ENCODE data around the gene PIP5K1B.

Gene PIP5K1B

DNA sequence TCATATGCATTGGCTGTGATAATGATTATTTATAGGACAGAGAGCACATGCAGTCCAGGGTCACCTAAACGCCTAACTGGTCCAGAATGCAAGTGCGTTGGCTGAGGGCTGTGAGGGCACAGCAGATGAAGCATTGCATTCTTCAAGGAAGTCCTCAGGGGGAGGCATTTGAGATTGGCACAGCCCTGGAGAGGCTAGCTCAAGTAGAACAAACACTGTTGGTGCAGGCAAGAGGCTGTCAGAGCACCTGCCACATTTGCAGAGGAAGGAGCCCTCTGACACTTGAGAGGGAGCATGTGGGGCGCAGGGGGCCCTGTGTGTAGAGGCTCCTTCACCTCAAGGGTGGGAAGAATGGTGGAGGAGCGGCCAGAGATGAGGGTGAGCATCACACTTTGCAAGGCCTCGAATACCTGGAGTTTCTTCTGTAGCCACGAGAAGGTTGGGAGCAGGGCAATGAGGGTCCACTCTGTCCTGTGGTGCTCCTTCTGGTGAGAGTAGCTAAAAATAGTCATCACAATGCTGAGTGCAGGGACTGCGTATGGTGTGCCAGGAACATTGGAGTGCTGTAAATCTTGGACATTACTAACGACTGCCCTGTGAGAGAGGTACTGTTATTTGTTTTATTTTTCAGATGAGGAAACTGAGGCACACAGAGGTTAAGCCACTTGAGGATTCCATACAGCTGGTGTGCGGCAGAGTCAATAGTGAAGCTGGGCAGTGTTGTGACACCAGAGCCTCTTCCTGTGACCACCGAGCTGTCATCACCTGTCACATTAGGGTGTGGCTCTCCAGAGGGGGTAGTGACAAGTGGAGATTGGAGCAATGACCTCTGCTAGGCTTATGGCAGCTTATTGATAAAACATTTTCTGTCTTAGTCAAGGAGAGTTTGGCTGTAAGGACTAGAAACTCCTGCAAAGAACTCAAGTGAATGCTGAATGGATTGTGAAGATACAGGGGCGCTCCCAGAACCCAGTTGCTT, 100.2 kb downstream of the PIP5K1B start:
- DNase-seq (ENCODE audit: low read depth): no peak
- H3K4me3 ChIP-seq (ENCODE audit: control insufficient read depth, low read depth, low read length): no peak overlapping the region
- no peak for TF ChIP-seq CTCF (conservative IDR thresholded peaks at IDR 0.05; ENCODE audit: control insufficient read depth, insufficient read depth, low read depth, low read length)

- no peak for TF ChIP-seq CTCF (conservative IDR thresholded peaks at IDR 0.05; ENCODE audit: control insufficient read depth, insufficient read depth, low read depth, low read length)
- DNase-seq (ENCODE audit: low read depth): no peak
- no peak overlapping the region for H3K4me3 ChIP-seq (ENCODE audit: control insufficient read depth, low read depth, low read length)
Measured at GRCh38 chr9:68805890-68806517, 101.0 kb downstream of the PIP5K1B start.

DNA sequence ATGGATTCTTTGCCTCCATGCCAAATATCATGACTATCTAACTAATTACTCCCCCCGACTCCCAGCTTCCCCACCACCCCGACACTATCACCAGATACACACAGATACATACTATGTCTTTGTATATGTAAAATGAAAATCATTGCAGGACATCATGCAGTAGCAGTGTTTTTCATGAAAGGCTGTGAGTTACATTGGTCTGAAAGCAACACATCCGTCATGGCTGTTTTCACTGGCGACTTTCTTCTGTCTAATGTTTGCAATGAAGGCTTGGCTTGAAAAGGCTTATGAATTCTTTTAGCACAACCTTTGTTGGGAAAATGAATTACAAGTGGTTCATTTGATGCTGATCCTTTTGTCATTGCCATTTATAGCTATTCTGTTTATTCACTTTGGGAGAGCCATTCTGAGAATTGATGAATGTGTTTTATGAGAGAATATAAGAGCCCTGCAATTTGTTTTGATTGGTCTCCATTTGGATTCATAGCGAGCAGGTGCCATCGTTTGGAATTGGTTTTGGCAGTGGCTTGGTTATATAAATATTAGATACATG, 103.4 kb downstream of the PIP5K1B start:
- no peak for DNase-seq (ENCODE audit: low read depth)
- no peak overlapping the region for H3K4me3 ChIP-seq (ENCODE audit: control insufficient read depth, low read depth, low read length)
- no peak for TF ChIP-seq CTCF (conservative IDR thresholded peaks at IDR 0.05; ENCODE audit: control insufficient read depth, insufficient read depth, low read depth, low read length)

GRCh38 chr9:68817079-68817875, 112.2 kb downstream of the PIP5K1B start:
- no peak for TF ChIP-seq CTCF (conservative IDR thresholded peaks at IDR 0.05; ENCODE audit: control insufficient read depth, insufficient read depth, low read depth, low read length)
- no peak overlapping the region for H3K4me3 ChIP-seq (ENCODE audit: control insufficient read depth, low read depth, low read length)
- DNase-seq (ENCODE audit: low read depth): no peak

DNA sequence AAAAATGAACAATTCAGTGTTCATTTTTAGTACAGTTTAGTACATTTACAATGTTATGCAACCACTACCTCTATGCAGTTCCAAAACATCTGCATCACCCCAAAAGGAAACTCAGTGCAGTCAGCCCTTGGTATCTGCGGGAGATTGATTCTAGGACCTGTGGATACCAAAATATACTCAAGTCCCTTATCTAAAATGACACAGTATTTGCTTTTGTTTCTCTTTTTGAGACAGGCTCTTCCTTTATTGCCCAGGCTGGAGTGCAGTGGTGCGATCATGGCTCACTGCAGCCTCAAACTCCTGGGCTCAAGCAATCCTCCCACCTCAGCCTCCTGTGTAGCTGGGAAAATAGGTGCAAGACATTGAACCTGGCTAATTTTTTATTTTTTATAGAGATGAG, 114.0 kb downstream of the PIP5K1B start:
- no peak overlapping the region for H3K4me3 ChIP-seq (ENCODE audit: control insufficient read depth, low read depth, low read length)
- no peak for TF ChIP-seq CTCF (conservative IDR thresholded peaks at IDR 0.05; ENCODE audit: control insufficient read depth, insufficient read depth, low read depth, low read length)
- DNase-seq (ENCODE audit: low read depth): no peak

DNA sequence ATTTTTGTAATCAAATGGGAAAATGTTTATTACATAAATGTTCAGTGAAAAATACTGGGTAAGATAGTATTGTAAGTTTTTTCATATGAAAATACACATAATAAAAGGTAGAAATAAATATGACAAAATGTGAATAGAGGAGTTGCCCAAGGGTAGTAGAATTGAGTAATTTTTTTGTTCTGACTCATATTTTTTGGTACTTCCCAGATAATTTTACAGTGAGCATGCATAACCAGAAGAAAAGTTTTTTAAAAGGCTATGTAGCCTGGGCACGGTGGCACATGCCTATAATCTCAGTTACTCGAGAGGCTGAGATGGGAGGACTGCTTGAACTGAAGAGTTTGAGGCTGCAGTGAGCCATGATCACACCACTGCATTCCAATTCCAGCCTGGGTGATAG, 116.9 kb downstream of the PIP5K1B start:
- H3K4me3 ChIP-seq (ENCODE audit: control insufficient read depth, low read depth, low read length): no peak overlapping the region
- no peak for TF ChIP-seq CTCF (conservative IDR thresholded peaks at IDR 0.05; ENCODE audit: control insufficient read depth, insufficient read depth, low read depth, low read length)
- no peak for DNase-seq (ENCODE audit: low read depth)

Data from fibroblast of mammary gland (primary cell).